Caco-2 (cell line): ENCODE measurements around the gene PLET1. TPM values are rescaled to one million over a fixed set of nuclear protein-coding genes. Genes with fewer than 3 reads are reported as not detected.

Experiments
- BruUV-seq: library from RNA; stranded (reverse); fragments of 400-500 nt; replicated peaks from 2 replicates; lab custom pipeline; 2021; lab: Mats Ljungman, UMichigan
- CTCF ChIA-PET: fragments of 300-600 bp; sonication (Branson Sonifier 250); formaldehyde crosslinking; loops from one replicate; lab custom pipeline; 2022; ENCODE audit warnings: antibody characterized with exemption; lab: Charles Lee
- POLR2A ChIA-PET: fragments of 300-600 bp; sonication (Branson Sonifier 250); formaldehyde crosslinking; loops from one replicate; lab custom pipeline; 2022; ENCODE audit warnings: antibody characterized with exemption; lab: Charles Lee
- DNase-seq, 2 experiments: peaks; one replicate each; pipeline versions ENCODE4 v3.0.0 to v3.0.0-alpha.2; 2020 to 2022
- H3K27me3 ChIP-seq: replicated peaks from 2 replicates; pipeline ENCODE4 v1.6.0; 2011; ENCODE audit warnings: low read length; ENCODE audit not compliant: control insufficient read depth, insufficient read depth
- H3K36me3 ChIP-seq: 2 replicates; pipeline ENCODE4 v1.5.1; 2011; ENCODE audit warnings: low read length; ENCODE audit not compliant: control insufficient read depth, insufficient read depth
- H3K4me1 ChIP-seq: fragments of 250-450 bp; sonication (Bioruptor Pico); 2 replicates; pipeline ENCODE4 v1.5.1; 2020; ENCODE audit warnings: mild to moderate bottlenecking
- H3K4me3 ChIP-seq: 2 replicates; pipeline ENCODE4 v1.5.1; 2011; ENCODE audit warnings: low read depth, mild to moderate bottlenecking, control low read depth, low read length
- H3K9me3 ChIP-seq: fragments of 250-450 bp; sonication (Bioruptor Pico); 2 replicates; pipeline ENCODE4 v1.5.1; 2020; ENCODE audit warnings: mild to moderate bottlenecking, moderate library complexity
- H3K27ac Mint-ChIP-seq: one replicate; pipeline ENCODE4 v1.8.0; 2022; ENCODE audit warnings: mixed read lengths; ENCODE audit not compliant: unreplicated experiment
- H3K27me3 Mint-ChIP-seq: one replicate; pipeline ENCODE4 v1.8.0; 2022; ENCODE audit warnings: mixed read lengths; ENCODE audit not compliant: insufficient read depth, unreplicated experiment
- H3K36me3 Mint-ChIP-seq: one replicate; pipeline ENCODE4 v1.8.0; 2022; ENCODE audit warnings: mild to moderate bottlenecking, mixed read lengths; ENCODE audit not compliant: insufficient read depth, unreplicated experiment
- H3K4me1 Mint-ChIP-seq: one replicate; pipeline ENCODE4 v1.8.0; 2022; ENCODE audit warnings: low read depth, mixed read lengths; ENCODE audit not compliant: unreplicated experiment
- H3K4me3 Mint-ChIP-seq: one replicate; pipeline ENCODE4 v1.8.0; 2022; ENCODE audit warnings: mild to moderate bottlenecking, moderate library complexity, mixed read lengths; ENCODE audit not compliant: unreplicated experiment
- H3K9me3 Mint-ChIP-seq: one replicate; pipeline ENCODE4 v1.8.0; 2022; ENCODE audit warnings: mixed read lengths; ENCODE audit not compliant: unreplicated experiment
- CTCF ChIP-seq, 2 experiments: fragments of 200-600 bp in 1 of 2; IDR thresholded peaks; 1 replicate in 1 of 2; 2 replicates in 1 of 2; pipeline versions ENCODE4 v1.5.1 to v1.8.0; 2011 to 2022; ENCODE audit warnings: antibody characterized with exemption in 1 of 2, control low read depth in 1 of 2, inconsistent platforms in 1 of 2, low read depth in 1 of 2, low read length in 1 of 2, mild to moderate bottlenecking in 1 of 2, moderate library complexity in 1 of 2; ENCODE audit not compliant: insufficient read depth in 1 of 2, severe bottlenecking in 1 of 2, unreplicated experiment in 1 of 2
- intact Hi-C: fragments of 100-400 bp; cut with micrococcal nuclease; formaldehyde crosslinking; loops from one replicate; pipeline ENCODE4 v1.10.0; 2022; ENCODE audit not compliant: unreplicated experiment
- total RNA-seq: library from RNA; stranded (reverse); gene quantifications from 2 replicates; pipeline ENCODE4 v1.2.3, GENCODE V29; 2022

The PLET1 gene
- total RNA-seq, 1 experiment from 2014 or later, result not detected

GRCh38 chr11:112292188-112292587 lies 31.5 kb upstream of the PLET1 start:
- POLR2A ChIA-PET, result no interaction called here
- no peak overlapping the region for H3K27ac Mint-ChIP-seq
- H3K36me3 Mint-ChIP-seq, result peaks cover 5% of the 10 kb centered on the region
- Histone ChIP-seq H3K9me3 (no peaks in the 10 kb centered on the region), H3K4me3 (no peak overlapping the region), H3K27me3 (peaks cover 1% of the 10 kb centered on the region; the same call in 1 of the 2 replicates), H3K36me3 (no peaks in the 10 kb centered on the region), H3K4me1 (0 out of 2 replicates have a peak, but pooled peaks cover 3% of the 10 kb centered on the region)
- peaks cover 25% of the 10 kb centered on the region for H3K27me3 Mint-ChIP-seq
- no peaks in the 10 kb centered on the region for H3K9me3 Mint-ChIP-seq
- DNase-seq, result no peak
- no peak for TF ChIP-seq CTCF (IDR thresholded peaks at IDR 0.05; ENCODE audit: insufficient read depth in 1 of 2, low read depth in 1 of 2, low read length in 1 of 2, severe bottlenecking in 1 of 2, unreplicated experiment in 1 of 2)
- no TSS peak for BruUV-seq
- intact Hi-C loops, result no loop called here
- no peak overlapping the region for H3K4me3 Mint-ChIP-seq
- no peaks in the 10 kb centered on the region for H3K4me1 Mint-ChIP-seq
- CTCF ChIA-PET, result interaction anchor here (0.7 kb wide), 1 partner anchor 162 kb away, joined by 3 read pairs; no protein-coding TSS in a partner anchor

GRCh38 chr11:112291191-112291590 lies 30.5 kb upstream of the PLET1 start:
- Mint-ChIP-seq H3K27me3 (peaks cover 25% of the 10 kb centered on the region), H3K27ac (no peak overlapping the region), H3K4me3 (no peak overlapping the region), H3K9me3 (no peaks in the 10 kb centered on the region), H3K36me3 (peaks cover 5% of the 10 kb centered on the region), H3K4me1 (no peaks in the 10 kb centered on the region)
- no peaks in the 10 kb centered on the region for H3K9me3 ChIP-seq
- no peak for DNase-seq
- H3K36me3 ChIP-seq, result no peaks in the 10 kb centered on the region
- H3K27me3 ChIP-seq, result peaks cover 1% of the 10 kb centered on the region; the same call in 1 of the 2 replicates
- 0 out of 2 replicates have a peak, but pooled peaks cover 3% of the 10 kb centered on the region for H3K4me1 ChIP-seq
- no peak for TF ChIP-seq CTCF (IDR thresholded peaks at IDR 0.05; ENCODE audit: insufficient read depth in 1 of 2, low read depth in 1 of 2, low read length in 1 of 2, severe bottlenecking in 1 of 2, unreplicated experiment in 1 of 2)
- no peak overlapping the region for H3K4me3 ChIP-seq
- CTCF ChIA-PET, result no interaction called here
- POLR2A ChIA-PET, result no interaction called here
- intact Hi-C loops, result no loop called here
- no TSS peak for BruUV-seq

GRCh38 chr11:112290493-112290850 lies 29.8 kb upstream of the PLET1 start:
- no peak for TF ChIP-seq CTCF (IDR thresholded peaks at IDR 0.05; ENCODE audit: insufficient read depth in 1 of 2, low read depth in 1 of 2, low read length in 1 of 2, severe bottlenecking in 1 of 2, unreplicated experiment in 1 of 2)
- H3K4me3 Mint-ChIP-seq, result peak overlapping the region; percentile 68
- no TSS peak for BruUV-seq
- peaks cover 25% of the 10 kb centered on the region for H3K27me3 Mint-ChIP-seq
- Histone ChIP-seq H3K9me3 (no peaks in the 10 kb centered on the region), H3K27me3 (peaks cover 1% of the 10 kb centered on the region; the same call in 1 of the 2 replicates), H3K4me3 (peak overlapping the region; percentile 47), H3K4me1 (0 out of 2 replicates have a peak, but pooled peaks cover 3% of the 10 kb centered on the region), H3K36me3 (no peaks in the 10 kb centered on the region)
- no peaks in the 10 kb centered on the region for H3K9me3 Mint-ChIP-seq
- ChIA-PET CTCF (no interaction called here), POLR2A (no interaction called here)
- no peak for DNase-seq
- intact Hi-C loops, result loop anchor here (1.0 kb wide), 2 partner anchors 164 to 294 kb away; no protein-coding TSS in a partner anchor
- H3K36me3 Mint-ChIP-seq, result peaks cover 5% of the 10 kb centered on the region
- no peak overlapping the region for H3K27ac Mint-ChIP-seq
- H3K4me1 Mint-ChIP-seq, result no peaks in the 10 kb centered on the region
